Measurements from ENCODE around the gene PYROXD2. TPM values are rescaled to one million over a fixed set of nuclear protein-coding genes. Genes with fewer than 3 reads are reported as not detected.

PYROXD2 gene
- total RNA-seq, 6 experiments from 2014 or later, result 3.0 to 25.3 (median 7.1) TPM

DNA sequence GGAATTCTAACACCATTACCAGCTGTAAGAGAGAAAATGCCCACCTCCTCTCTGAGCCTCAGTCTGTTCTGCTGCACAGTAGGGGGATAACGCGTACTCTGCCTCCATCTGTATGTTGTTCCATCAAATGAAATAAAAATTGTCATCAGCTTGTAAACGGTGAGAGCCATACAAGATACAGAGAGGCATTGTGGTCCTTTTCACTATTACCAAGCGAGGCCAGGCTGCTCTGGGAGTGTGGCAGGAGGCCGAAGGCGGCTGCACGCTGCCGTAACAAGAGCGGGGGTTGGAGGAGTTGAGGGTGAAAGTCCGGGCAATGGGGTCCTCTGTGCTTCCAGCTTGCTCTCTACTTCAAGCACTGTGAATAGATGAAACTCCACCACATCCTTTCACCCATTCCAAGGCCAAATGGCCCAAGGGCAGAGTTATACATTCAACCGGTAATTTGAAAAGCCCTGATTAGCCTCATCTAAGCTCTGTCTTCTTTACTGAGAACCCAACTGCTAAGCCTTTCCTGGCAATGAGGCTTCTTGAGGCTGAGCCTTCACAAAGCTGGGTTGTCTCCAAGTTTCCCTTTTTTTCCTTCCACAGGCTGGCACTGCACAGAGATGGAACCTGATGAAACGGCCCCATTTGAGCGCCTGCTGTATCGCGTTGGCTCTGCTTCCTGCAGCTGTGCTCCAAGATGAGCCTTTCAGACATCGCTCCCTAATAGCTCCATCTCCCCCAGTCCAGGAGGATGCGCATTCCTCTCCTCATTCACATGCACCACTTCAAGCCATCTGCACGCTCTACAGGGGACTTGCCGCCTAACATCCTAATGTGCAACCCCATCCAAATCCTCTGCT is 47.2 kb downstream of the PYROXD2 start:
- H3K27me3 ChIP-seq, result no peaks in the 10 kb centered on the region
- no peak overlapping the region for H3K4me3 ChIP-seq
- DNase-seq (no peak), ATAC-seq (no peak)
- WGBS (ENCODE audit: insufficient coverage, low coverage, low lambda C conversion rate, missing lambda C conversion rate), result 84% methylated on average over 17 of the region's 19 CpGs
- H3K36me3 ChIP-seq, result no peaks in the 10 kb centered on the region
- H3K4me1 ChIP-seq, result no peaks in the 10 kb centered on the region
- H3K27ac ChIP-seq, result no peak overlapping the region
- H3K9me3 ChIP-seq, result no peaks in the 10 kb centered on the region
- TF ChIP-seq POLR2A (IDR thresholded peaks at IDR 0.05), result no peak
- TF ChIP-seq CTCF (IDR thresholded peaks at IDR 0.05), result no peak
- intact Hi-C loops (cut with DNase I), result no loop called here

DNA sequence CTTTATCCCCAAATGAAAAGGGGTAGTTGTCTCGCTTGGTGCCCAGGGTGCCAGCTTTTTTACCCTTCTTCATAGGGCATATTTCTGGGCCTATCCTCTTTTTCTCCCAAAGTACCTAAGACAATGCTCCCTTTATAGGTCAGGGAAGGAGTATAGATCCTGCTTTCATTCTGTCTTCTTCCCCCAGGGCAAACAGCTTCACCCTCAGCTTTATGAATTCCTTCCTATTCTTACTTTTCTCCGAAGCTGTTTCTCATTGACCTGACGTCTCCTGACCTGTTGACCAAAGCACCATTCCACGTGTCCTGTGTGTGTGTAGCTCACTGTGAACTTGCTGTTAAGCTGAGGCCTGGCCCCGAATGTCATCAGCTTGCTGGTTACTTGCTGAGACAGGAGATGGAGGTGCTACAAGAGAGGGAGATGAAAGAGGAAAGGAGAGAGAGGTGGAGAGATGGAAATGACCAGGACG is 48.9 kb downstream of the PYROXD2 start:
- H3K4me1 ChIP-seq, result no peaks in the 10 kb centered on the region
- no peaks in the 10 kb centered on the region for H3K9me3 ChIP-seq
- WGBS (ENCODE audit: insufficient coverage, low coverage, low lambda C conversion rate, missing lambda C conversion rate), result 75% methylated on average over 6 of the region's 6 CpGs
- H3K27ac ChIP-seq, result no peak overlapping the region
- intact Hi-C loops (cut with DNase I), result no loop called here
- H3K27me3 ChIP-seq, result no peaks in the 10 kb centered on the region
- H3K36me3 ChIP-seq, result no peaks in the 10 kb centered on the region
- DNase-seq (no peak), ATAC-seq (no peak)
- TF ChIP-seq CTCF (IDR thresholded peaks at IDR 0.05), result no peak
- TF ChIP-seq POLR2A (IDR thresholded peaks at IDR 0.05), result no peak
- no peak overlapping the region for H3K4me3 ChIP-seq

- H3K4me3 ChIP-seq, result no peak overlapping the region
- ATAC-seq (no peak), DNase-seq (no peak)
- H3K9me3 ChIP-seq, result no peaks in the 10 kb centered on the region
- TF ChIP-seq POLR2A (IDR thresholded peaks at IDR 0.05) (no peak), CTCF (IDR thresholded peaks at IDR 0.05) (no peak)
- H3K36me3 ChIP-seq, result no peaks in the 10 kb centered on the region
- 89% methylated on average over 7 of the region's 18 CpGs for WGBS (ENCODE audit: insufficient coverage, low coverage, low lambda C conversion rate, missing lambda C conversion rate)
- no peaks in the 10 kb centered on the region for H3K4me1 ChIP-seq
- intact Hi-C loops (cut with DNase I), result no loop called here
- no peaks in the 10 kb centered on the region for H3K27me3 ChIP-seq
- no peak overlapping the region for H3K27ac ChIP-seq
Measured at GRCh38 chr10:98365406-98366061, 49.4 kb downstream of the PYROXD2 start.

GRCh38 chr10:98364432-98365102 is 50.4 kb downstream of the PYROXD2 start:
- no peak overlapping the region for H3K27ac ChIP-seq
- no peaks in the 10 kb centered on the region for H3K4me1 ChIP-seq
- DNase-seq, result no peak
- no peaks in the 10 kb centered on the region for H3K27me3 ChIP-seq
- intact Hi-C loops (cut with DNase I), result no loop called here
- ATAC-seq, result no peak
- no peak for TF ChIP-seq CTCF (IDR thresholded peaks at IDR 0.05)
- no peak for TF ChIP-seq POLR2A (IDR thresholded peaks at IDR 0.05)
- no peak overlapping the region for H3K4me3 ChIP-seq
- no peaks in the 10 kb centered on the region for H3K9me3 ChIP-seq
- 75% methylated on average over 4 of the region's 9 CpGs for WGBS (ENCODE audit: insufficient coverage, low coverage, low lambda C conversion rate, missing lambda C conversion rate)
- no peaks in the 10 kb centered on the region for H3K36me3 ChIP-seq
